GM12801 (cell line): ENCODE data around the gene INTS3.

Source experiments
- CTCF ChIP-seq: IDR thresholded peaks from one replicate; pipeline ENCODE4 v1.5.1; 2011; ENCODE audit warnings: control low read depth; ENCODE audit not compliant: insufficient read length; ENCODE audit errors: extremely low read depth

The INTS3 gene

GRCh38 chr1:153816283-153816889 lies 88.5 kb downstream of the INTS3 start:
- no peak for TF ChIP-seq CTCF

DNA sequence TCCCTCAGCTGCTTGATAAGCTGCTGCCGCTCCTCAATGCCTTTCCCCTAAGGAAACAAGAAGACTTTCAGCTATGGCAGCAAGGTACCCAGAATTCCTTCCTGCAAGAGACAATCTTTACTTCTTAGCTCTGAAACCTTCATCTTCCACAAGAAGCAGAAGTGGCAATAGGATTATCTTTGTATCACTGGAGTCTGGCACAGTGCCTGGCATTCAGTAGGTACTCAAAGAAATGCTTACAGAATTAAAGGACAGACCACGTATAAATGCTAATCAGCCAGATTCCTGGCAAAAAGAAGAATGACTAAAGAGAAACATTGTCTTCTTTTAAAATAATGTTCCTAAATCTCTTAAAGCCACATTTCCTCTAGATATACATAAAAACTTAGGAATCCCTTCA lies 91.0 kb downstream of the INTS3 start:
- no peak for TF ChIP-seq CTCF
